ENCODE results near the gene KRTAP5-9.

Gene KRTAP5-9

GRCh38 chr11:71548120-71548519, at the start of gene KRTAP5-9:
TSS of gene KRTAP5-9 (plus strand) at chr11:71548420. CDS start at chr11:71548658, 238 bp downstream.
- TF ChIP-seq CTCF (IDR thresholded peaks at IDR 0.05): no peak
- no peak for TF ChIP-seq ZFX (IDR thresholded peaks at IDR 0.05; ENCODE audit: borderline replicate concordance)
- H3K27ac ChIP-seq: no peak within 1 kb of the TSS

GRCh38 chr11:71499125-71499524, 49.1 kb upstream of the KRTAP5-9 start:
- H3K27ac ChIP-seq: no peak overlapping the region
- no peak for TF ChIP-seq CTCF (IDR thresholded peaks at IDR 0.05)
- TF ChIP-seq ZFX (IDR thresholded peaks at IDR 0.05; ENCODE audit: borderline replicate concordance): no peak

- H3K27ac ChIP-seq: no peak overlapping the region
- TF ChIP-seq CTCF (IDR thresholded peaks at IDR 0.05): no peak
- no peak for TF ChIP-seq ZFX (IDR thresholded peaks at IDR 0.05; ENCODE audit: borderline replicate concordance)
Observed at GRCh38 chr11:71499546-71499945, 48.7 kb upstream of the KRTAP5-9 start.

GRCh38 chr11:71500601-71501021, 47.6 kb upstream of the KRTAP5-9 start:
- TF ChIP-seq ZFX (IDR thresholded peaks at IDR 0.05; ENCODE audit: borderline replicate concordance) (no peak), CTCF (IDR thresholded peaks at IDR 0.05) (no peak)
- H3K27ac ChIP-seq: no peak overlapping the region

GRCh38 chr11:71501071-71501985, 46.9 kb upstream of the KRTAP5-9 start:
- no peak for TF ChIP-seq ZFX (IDR thresholded peaks at IDR 0.05; ENCODE audit: borderline replicate concordance)
- TF ChIP-seq CTCF (IDR thresholded peaks at IDR 0.05): no peak
- no peak overlapping the region for H3K27ac ChIP-seq

- H3K27ac ChIP-seq: no peak overlapping the region
- TF ChIP-seq ZFX (IDR thresholded peaks at IDR 0.05; ENCODE audit: borderline replicate concordance): no peak
- no peak for TF ChIP-seq CTCF (IDR thresholded peaks at IDR 0.05)
Observed at GRCh38 chr11:71502026-71502425, 46.2 kb upstream of the KRTAP5-9 start.

- TF ChIP-seq CTCF (IDR thresholded peaks at IDR 0.05): no peak
- no peak for TF ChIP-seq ZFX (IDR thresholded peaks at IDR 0.05; ENCODE audit: borderline replicate concordance)
- H3K27ac ChIP-seq: no peak overlapping the region
Observed at GRCh38 chr11:71502871-71503435, 45.3 kb upstream of the KRTAP5-9 start.

All from 22Rv1 (cell line).